HEK293 (cell line): Measurements from ENCODE around the gene ORC1.

Experiments used
- CTCF ChIA-PET: fragments of 350-600 bp; formaldehyde crosslinking; extraction: SDS; loops from one replicate; lab custom pipeline; 2021; ENCODE audit warnings: antibody characterized with exemption; lab: Yijun Ruan, JAX
- POLR2A ChIA-PET: fragments of 300-600 bp; formaldehyde crosslinking; extraction: SDS; loops from one replicate; lab custom pipeline; 2020; ENCODE audit warnings: antibody characterized with exemption, inconsistent platforms; lab: Yijun Ruan, JAX
- H3K27ac ChIP-seq: fragments of 200-500 bp; sonication (Bioruptor generic); 2 replicates; pipeline ENCODE4 v1.5.1; 2014; ENCODE audit warnings: low read depth, low read length, control low read depth, inconsistent platforms; ENCODE audit errors: extremely low read depth
- H3K36me3 ChIP-seq, 2 experiments: fragments of 200-500 bp in 1 of 2; sonication (Bioruptor generic) in 1 of 2; 1 replicate in 1 of 2; 2 replicates in 1 of 2; pipeline ENCODE4 v1.5.1; 2014 to 2017; ENCODE audit warnings: inconsistent platforms in 2 of 2, low read length in 2 of 2; ENCODE audit not compliant: control insufficient read depth in 2 of 2, insufficient read depth in 1 of 2
- H3K4me1 ChIP-seq: fragments of 200-500 bp; sonication (Bioruptor generic); 2 replicates; pipeline ENCODE4 v1.5.1; 2014; ENCODE audit warnings: mild to moderate bottlenecking, low read length, inconsistent platforms; ENCODE audit not compliant: control insufficient read depth, insufficient read depth
- H3K4me3 ChIP-seq: 2 replicates; pipeline ENCODE4 v1.5.1; 2011; ENCODE audit warnings: low read depth, mild to moderate bottlenecking, control low read depth, low read length, moderate library complexity
- H3K9me3 ChIP-seq: fragments of 200-500 bp; sonication (Bioruptor generic); 2 replicates; pipeline ENCODE4 v1.5.1; 2014; ENCODE audit warnings: low read depth, low read length, inconsistent platforms; ENCODE audit not compliant: control insufficient read depth, insufficient read depth
- IKZF3 ChIP-seq: fragments of 450-650 bp; IDR thresholded peaks from 2 replicates; pipeline ENCODE4 v1.5.0; 2018; ENCODE audit warnings: missing biosample characterization, mild to moderate bottlenecking, missing genetic modification characterization, moderate library complexity
- MZF1 ChIP-seq: fragments of 450-650 bp; formaldehyde crosslinking; IDR thresholded peaks from 2 replicates; pipeline ENCODE4 v1.5.1; 2017; ENCODE audit warnings: missing biosample characterization, missing genetic modification characterization, borderline replicate concordance
- OVOL3 ChIP-seq: fragments of 450-650 bp; formaldehyde crosslinking; IDR thresholded peaks from 2 replicates; pipeline ENCODE4 v1.5.1; 2016; ENCODE audit warnings: missing biosample characterization, missing genetic modification characterization
- SALL2 ChIP-seq: fragments of 450-650 bp; formaldehyde crosslinking; IDR thresholded peaks from 2 replicates; pipeline ENCODE4 v1.5.0; 2017; ENCODE audit warnings: missing biosample characterization, mild to moderate bottlenecking, missing genetic modification characterization, borderline replicate concordance
- SCRT1 ChIP-seq: fragments of 450-650 bp; formaldehyde crosslinking; IDR thresholded peaks from 2 replicates; pipeline ENCODE4 v1.5.1; 2016; ENCODE audit warnings: missing biosample characterization, missing genetic modification characterization, borderline replicate concordance
- SCRT2 ChIP-seq: fragments of 450-650 bp; formaldehyde crosslinking; IDR thresholded peaks from 2 replicates; pipeline ENCODE4 v1.5.1; 2016; ENCODE audit warnings: missing biosample characterization, missing genetic modification characterization
- YY1 ChIP-seq: fragments of 450-650 bp; formaldehyde crosslinking; IDR thresholded peaks from 2 replicates; pipeline ENCODE4 v1.5.1; 2018; ENCODE audit warnings: missing biosample characterization, missing genetic modification characterization
- ZBTB21 ChIP-seq: fragments of 450-650 bp; formaldehyde crosslinking; IDR thresholded peaks from 2 replicates; pipeline ENCODE4 v1.5.1; 2017; ENCODE audit warnings: missing biosample characterization, missing genetic modification characterization
- ZBTB48 ChIP-seq: fragments of 450-650 bp; formaldehyde crosslinking; IDR thresholded peaks from 2 replicates; pipeline ENCODE4 v1.5.1; 2016; ENCODE audit warnings: missing biosample characterization, missing genetic modification characterization
- ZNF121 ChIP-seq: fragments of 450-650 bp; formaldehyde crosslinking; IDR thresholded peaks from 2 replicates; pipeline ENCODE4 v1.5.1; 2016; ENCODE audit warnings: missing biosample characterization, missing genetic modification characterization
- ZNF157 ChIP-seq: fragments of 450-650 bp; formaldehyde crosslinking; IDR thresholded peaks from 2 replicates; pipeline ENCODE4 v1.5.1; 2016; ENCODE audit warnings: missing biosample characterization, missing genetic modification characterization
- ZNF169 ChIP-seq: fragments of 450-650 bp; formaldehyde crosslinking; IDR thresholded peaks from 2 replicates; pipeline ENCODE4 v1.5.1; 2016; ENCODE audit warnings: missing biosample characterization, missing genetic modification characterization
- ZNF2 ChIP-seq: fragments of 450-650 bp; formaldehyde crosslinking; IDR thresholded peaks from 2 replicates; pipeline ENCODE4 v1.5.1; 2016; ENCODE audit warnings: missing biosample characterization, missing genetic modification characterization
- ZNF239 ChIP-seq: fragments of 450-650 bp; formaldehyde crosslinking; IDR thresholded peaks from 2 replicates; pipeline ENCODE4 v1.5.1; 2016; ENCODE audit warnings: missing biosample characterization, missing genetic modification characterization
- ZNF391 ChIP-seq: fragments of 450-650 bp; formaldehyde crosslinking; IDR thresholded peaks from 2 replicates; pipeline ENCODE4 v1.5.1; 2016; ENCODE audit warnings: low read depth, missing biosample characterization, missing genetic modification characterization, borderline replicate concordance
- ZNF48 ChIP-seq: fragments of 450-650 bp; formaldehyde crosslinking; IDR thresholded peaks from 2 replicates; pipeline ENCODE4 v1.5.1; 2016; ENCODE audit warnings: missing biosample characterization, missing genetic modification characterization
- ZNF521 ChIP-seq: fragments of 450-650 bp; formaldehyde crosslinking; IDR thresholded peaks from 2 replicates; pipeline ENCODE4 v1.5.1; 2017; ENCODE audit warnings: missing biosample characterization, mild to moderate bottlenecking, missing genetic modification characterization
- ZNF544 ChIP-seq: fragments of 450-650 bp; formaldehyde crosslinking; IDR thresholded peaks from 2 replicates; pipeline ENCODE4 v1.5.0; 2017; ENCODE audit warnings: missing biosample characterization, missing genetic modification characterization
- ZNF571 ChIP-seq: fragments of 450-650 bp; formaldehyde crosslinking; IDR thresholded peaks from 2 replicates; pipeline ENCODE4 v1.5.0; 2017; ENCODE audit warnings: missing biosample characterization, missing genetic modification characterization
- ZNF621 ChIP-seq: fragments of 450-650 bp; formaldehyde crosslinking; IDR thresholded peaks from 2 replicates; pipeline ENCODE4 v1.5.1; 2017; ENCODE audit warnings: missing biosample characterization, missing genetic modification characterization
- ZNF654 ChIP-seq: fragments of 450-650 bp; formaldehyde crosslinking; IDR thresholded peaks from 2 replicates; pipeline ENCODE4 v1.5.1; 2016; ENCODE audit warnings: low read depth, missing biosample characterization, missing genetic modification characterization
- ZNF677 ChIP-seq: fragments of 450-650 bp; IDR thresholded peaks from 2 replicates; pipeline ENCODE4 v1.5.0; 2018; ENCODE audit warnings: missing biosample characterization, mild to moderate bottlenecking, missing genetic modification characterization, moderate library complexity
- ZNF792 ChIP-seq: fragments of 450-650 bp; formaldehyde crosslinking; IDR thresholded peaks from 2 replicates; pipeline ENCODE4 v1.5.1; 2016; ENCODE audit warnings: missing biosample characterization, missing genetic modification characterization
- ZNF843 ChIP-seq: fragments of 450-650 bp; formaldehyde crosslinking; IDR thresholded peaks from 2 replicates; pipeline ENCODE4 v1.5.1; 2016; ENCODE audit warnings: missing biosample characterization, missing genetic modification characterization
- TF ChIP-seq, protein P1 (sequence below): fragments of 450-650 bp; formaldehyde crosslinking; IDR thresholded peaks from 2 replicates; pipeline ENCODE4 v1.5.1; 2017; ENCODE audit warnings: missing biosample characterization, missing genetic modification characterization
- TF ChIP-seq, protein P2 (sequence below): fragments of 450-650 bp; formaldehyde crosslinking; IDR thresholded peaks from 2 replicates; pipeline ENCODE4 v1.5.1; 2016; ENCODE audit warnings: missing biosample characterization, missing genetic modification characterization
- TF ChIP-seq, protein P3 (sequence below): fragments of 450-650 bp; formaldehyde crosslinking; IDR thresholded peaks from 2 replicates; pipeline ENCODE4 v1.5.1; 2016; ENCODE audit warnings: missing biosample characterization, missing genetic modification characterization
- TF ChIP-seq, protein P4 (sequence below): fragments of 450-650 bp; formaldehyde crosslinking; IDR thresholded peaks from 2 replicates; pipeline ENCODE4 v1.5.1; 2016; ENCODE audit warnings: missing biosample characterization, missing genetic modification characterization
- TF ChIP-seq, protein P5 (sequence below): fragments of 450-650 bp; IDR thresholded peaks from 2 replicates; pipeline ENCODE4 v1.5.1; 2018; ENCODE audit warnings: missing biosample characterization, mild to moderate bottlenecking, missing genetic modification characterization

The ORC1 gene

DNA sequence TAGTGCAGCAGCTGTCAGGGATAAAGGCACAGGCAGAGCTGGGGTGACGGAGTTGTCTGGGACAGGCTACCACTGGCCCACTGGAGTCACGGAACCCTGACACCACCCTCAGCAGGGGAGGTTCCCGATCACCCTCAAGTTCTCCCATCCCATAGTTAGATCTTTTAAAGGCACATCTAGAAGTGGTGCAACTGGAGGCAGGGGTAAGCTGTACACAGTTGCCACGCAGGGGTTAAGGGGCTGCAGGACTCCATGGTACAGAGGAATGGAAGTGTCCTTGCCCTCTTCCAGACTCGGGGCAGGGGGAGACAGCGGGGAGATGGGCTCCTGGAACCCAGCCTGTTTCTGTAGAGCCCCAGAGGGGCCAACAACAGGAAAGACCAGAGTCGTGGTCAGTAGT lies 51.5 kb downstream of the ORC1 start:
- Histone ChIP-seq H3K9me3 (no peaks in the 10 kb centered on the region), H3K27ac (no peak overlapping the region), H3K4me3 (no peak overlapping the region), H3K36me3 (peaks cover 26 to 69% of the 10 kb centered on the region in 2 experiments), H3K4me1 (no peaks in the 10 kb centered on the region)
- POLR2A ChIA-PET, result no interaction called here
- TF ChIP-seq, protein P1, sequence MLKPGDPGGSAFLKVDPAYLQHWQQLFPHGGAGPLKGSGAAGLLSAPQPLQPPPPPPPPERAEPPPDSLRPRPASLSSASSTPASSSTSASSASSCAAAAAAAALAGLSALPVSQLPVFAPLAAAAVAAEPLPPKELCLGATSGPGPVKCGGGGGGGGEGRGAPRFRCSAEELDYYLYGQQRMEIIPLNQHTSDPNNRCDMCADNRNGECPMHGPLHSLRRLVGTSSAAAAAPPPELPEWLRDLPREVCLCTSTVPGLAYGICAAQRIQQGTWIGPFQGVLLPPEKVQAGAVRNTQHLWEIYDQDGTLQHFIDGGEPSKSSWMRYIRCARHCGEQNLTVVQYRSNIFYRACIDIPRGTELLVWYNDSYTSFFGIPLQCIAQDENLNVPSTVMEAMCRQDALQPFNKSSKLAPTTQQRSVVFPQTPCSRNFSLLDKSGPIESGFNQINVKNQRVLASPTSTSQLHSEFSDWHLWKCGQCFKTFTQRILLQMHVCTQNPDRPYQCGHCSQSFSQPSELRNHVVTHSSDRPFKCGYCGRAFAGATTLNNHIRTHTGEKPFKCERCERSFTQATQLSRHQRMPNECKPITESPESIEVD (tag by site-specific recombination), result no peak
- TF ChIP-seq YY1 (tag by site-specific recombination), result no peak
- no peak for TF ChIP-seq ZNF169
- TF ChIP-seq ZNF521, result no peak
- no peak for TF ChIP-seq IKZF3 (tag by site-specific recombination)
- TF ChIP-seq ZNF121 (tag by site-specific recombination), result no peak
- TF ChIP-seq ZNF677 (tag by site-specific recombination), result no peak
- TF ChIP-seq MZF1 (tag by site-specific recombination), result no peak
- no peak for TF ChIP-seq OVOL3 (tag by site-specific recombination)
- no peak for TF ChIP-seq ZBTB48 (tag by site-specific recombination)
- no peak for TF ChIP-seq SALL2 (tag by site-specific recombination)
- TF ChIP-seq, protein P2, sequence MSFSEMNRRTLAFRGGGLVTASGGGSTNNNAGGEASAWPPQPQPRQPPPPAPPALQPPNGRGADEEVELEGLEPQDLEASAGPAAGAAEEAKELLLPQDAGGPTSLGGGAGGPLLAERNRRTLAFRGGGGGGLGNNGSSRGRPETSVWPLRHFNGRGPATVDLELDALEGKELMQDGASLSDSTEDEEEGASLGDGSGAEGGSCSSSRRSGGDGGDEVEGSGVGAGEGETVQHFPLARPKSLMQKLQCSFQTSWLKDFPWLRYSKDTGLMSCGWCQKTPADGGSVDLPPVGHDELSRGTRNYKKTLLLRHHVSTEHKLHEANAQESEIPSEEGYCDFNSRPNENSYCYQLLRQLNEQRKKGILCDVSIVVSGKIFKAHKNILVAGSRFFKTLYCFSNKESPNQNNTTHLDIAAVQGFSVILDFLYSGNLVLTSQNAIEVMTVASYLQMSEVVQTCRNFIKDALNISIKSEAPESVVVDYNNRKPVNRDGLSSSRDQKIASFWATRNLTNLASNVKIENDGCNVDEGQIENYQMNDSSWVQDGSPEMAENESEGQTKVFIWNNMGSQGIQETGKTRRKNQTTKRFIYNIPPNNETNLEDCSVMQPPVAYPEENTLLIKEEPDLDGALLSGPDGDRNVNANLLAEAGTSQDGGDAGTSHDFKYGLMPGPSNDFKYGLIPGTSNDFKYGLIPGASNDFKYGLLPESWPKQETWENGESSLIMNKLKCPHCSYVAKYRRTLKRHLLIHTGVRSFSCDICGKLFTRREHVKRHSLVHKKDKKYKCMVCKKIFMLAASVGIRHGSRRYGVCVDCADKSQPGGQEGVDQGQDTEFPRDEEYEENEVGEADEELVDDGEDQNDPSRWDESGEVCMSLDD (tag by site-specific recombination), result no peak
- CTCF ChIA-PET, result no interaction called here

DNA sequence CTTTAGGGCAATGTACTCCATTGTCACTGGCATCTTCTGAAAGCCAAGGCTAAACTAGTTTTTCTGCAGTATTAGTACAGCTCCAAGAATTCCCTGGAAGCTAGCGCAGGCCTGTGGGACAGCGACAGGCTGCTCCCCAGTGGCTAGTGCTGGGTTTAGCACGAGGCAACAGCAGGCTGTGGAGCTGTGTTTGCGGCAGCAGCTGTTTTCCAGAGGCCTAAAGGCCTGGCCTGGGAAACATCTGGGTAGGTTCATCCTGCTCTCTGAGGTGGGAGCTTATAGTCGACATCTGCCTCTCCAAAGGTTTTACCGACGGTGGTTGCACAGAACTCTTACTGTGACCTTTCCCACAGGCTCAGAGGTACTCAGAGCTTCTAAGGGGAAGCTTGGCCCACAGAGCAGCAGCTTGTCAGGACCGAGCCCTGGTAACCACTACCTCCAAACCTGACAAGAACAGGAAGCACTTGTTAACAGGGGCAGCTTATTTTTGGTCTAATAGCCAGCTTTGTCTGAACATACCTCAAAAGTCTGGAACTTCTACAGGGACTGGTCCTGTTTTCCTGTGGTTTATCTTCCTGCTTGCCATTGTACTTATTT lies 55.4 kb downstream of the ORC1 start:
- ChIA-PET POLR2A (interaction anchor here (0.6 to 1.3 kb wide), 3 partner anchors 9 to 274 kb away, joined by 3 to 7 read pairs (median 4); partner anchors contain the start of genes ORC1 and PRPF38A), CTCF (interaction anchor here (0.6 to 1.7 kb wide), 4 partner anchors 16 to 221 kb away, joined by 3 to 5 read pairs (median 4); no protein-coding TSS in a partner anchor)
- no peak overlapping the region for H3K4me3 ChIP-seq
- peaks cover 18 to 55% of the 10 kb centered on the region in 2 experiments for H3K36me3 ChIP-seq
- no peaks in the 10 kb centered on the region for H3K4me1 ChIP-seq
- H3K27ac ChIP-seq, result no peak overlapping the region
- no peaks in the 10 kb centered on the region for H3K9me3 ChIP-seq
- no peak for TF ChIP-seq ZNF571 (tag by site-specific recombination)
- TF ChIP-seq ZNF48, result no peak
- no peak for TF ChIP-seq ZNF621
- peak; percentile 75 for TF ChIP-seq SCRT2 (tag by site-specific recombination)
- TF ChIP-seq ZNF391 (tag by site-specific recombination), result no peak
- peak; percentile 40; the same call in 1 of the 2 replicates for TF ChIP-seq ZNF654 (tag by site-specific recombination)
- TF ChIP-seq ZNF157 (tag by site-specific recombination), result no peak
- TF ChIP-seq ZNF544 (tag by site-specific recombination), result no peak
- TF ChIP-seq SCRT1 (tag by site-specific recombination), result peak; percentile 60; the same call in 1 of the 2 replicates
- TF ChIP-seq ZBTB21 (tag by site-specific recombination), result no peak
- TF ChIP-seq ZNF2 (tag by site-specific recombination), result no peak
- TF ChIP-seq, protein P3, sequence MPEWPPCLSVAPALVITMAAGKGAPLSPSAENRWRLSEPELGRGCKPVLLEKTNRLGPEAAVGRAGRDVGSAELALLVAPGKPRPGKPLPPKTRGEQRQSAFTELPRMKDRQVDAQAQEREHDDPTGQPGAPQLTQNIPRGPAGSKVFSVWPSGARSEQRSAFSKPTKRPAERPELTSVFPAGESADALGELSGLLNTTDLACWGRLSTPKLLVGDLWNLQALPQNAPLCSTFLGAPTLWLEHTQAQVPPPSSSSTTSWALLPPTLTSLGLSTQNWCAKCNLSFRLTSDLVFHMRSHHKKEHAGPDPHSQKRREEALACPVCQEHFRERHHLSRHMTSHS, result no peak
- TF ChIP-seq, protein P4, sequence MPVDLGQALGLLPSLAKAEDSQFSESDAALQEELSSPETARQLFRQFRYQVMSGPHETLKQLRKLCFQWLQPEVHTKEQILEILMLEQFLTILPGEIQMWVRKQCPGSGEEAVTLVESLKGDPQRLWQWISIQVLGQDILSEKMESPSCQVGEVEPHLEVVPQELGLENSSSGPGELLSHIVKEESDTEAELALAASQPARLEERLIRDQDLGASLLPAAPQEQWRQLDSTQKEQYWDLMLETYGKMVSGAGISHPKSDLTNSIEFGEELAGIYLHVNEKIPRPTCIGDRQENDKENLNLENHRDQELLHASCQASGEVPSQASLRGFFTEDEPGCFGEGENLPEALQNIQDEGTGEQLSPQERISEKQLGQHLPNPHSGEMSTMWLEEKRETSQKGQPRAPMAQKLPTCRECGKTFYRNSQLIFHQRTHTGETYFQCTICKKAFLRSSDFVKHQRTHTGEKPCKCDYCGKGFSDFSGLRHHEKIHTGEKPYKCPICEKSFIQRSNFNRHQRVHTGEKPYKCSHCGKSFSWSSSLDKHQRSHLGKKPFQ (tag by site-specific recombination), result no peak
- TF ChIP-seq, protein P5, sequence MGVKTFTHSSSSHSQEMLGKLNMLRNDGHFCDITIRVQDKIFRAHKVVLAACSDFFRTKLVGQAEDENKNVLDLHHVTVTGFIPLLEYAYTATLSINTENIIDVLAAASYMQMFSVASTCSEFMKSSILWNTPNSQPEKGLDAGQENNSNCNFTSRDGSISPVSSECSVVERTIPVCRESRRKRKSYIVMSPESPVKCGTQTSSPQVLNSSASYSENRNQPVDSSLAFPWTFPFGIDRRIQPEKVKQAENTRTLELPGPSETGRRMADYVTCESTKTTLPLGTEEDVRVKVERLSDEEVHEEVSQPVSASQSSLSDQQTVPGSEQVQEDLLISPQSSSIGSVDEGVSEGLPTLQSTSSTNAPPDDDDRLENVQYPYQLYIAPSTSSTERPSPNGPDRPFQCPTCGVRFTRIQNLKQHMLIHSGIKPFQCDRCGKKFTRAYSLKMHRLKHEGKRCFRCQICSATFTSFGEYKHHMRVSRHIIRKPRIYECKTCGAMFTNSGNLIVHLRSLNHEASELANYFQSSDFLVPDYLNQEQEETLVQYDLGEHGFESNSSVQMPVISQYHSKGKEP (tag by site-specific recombination), result no peak
- no peak for TF ChIP-seq ZNF239 (tag by site-specific recombination)
- no peak for TF ChIP-seq ZNF792
- no peak for TF ChIP-seq ZNF843 (tag by site-specific recombination)
